Activated CD8-positive, alpha-beta memory T cell treated with anti-CD3 and anti-CD28 coated beads, Interleukin-2, amount 50 U/mL, for 4 hours (primary cell): ENCODE measurements around the gene PEPD.

Experiments used
- DNase-seq: peaks from one replicate; pipeline ENCODE4 v3.0.0-alpha.2; 2020

The PEPD gene

GRCh38 chr19:33349319-33350289 is 172.0 kb downstream of the PEPD start:
- no peak for DNase-seq

GRCh38 chr19:33348301-33349010 is 173.1 kb downstream of the PEPD start:
- DNase-seq = no peak

GRCh38 chr19:33347300-33347699 is 174.3 kb downstream of the PEPD start:
- DNase-seq = no peak

GRCh38 chr19:33346665-33347064 is 174.9 kb downstream of the PEPD start:
- DNase-seq = no peak

- no peak for DNase-seq
Measured at GRCh38 chr19:33345163-33345562, 176.4 kb downstream of the PEPD start.

- no peak for DNase-seq
Measured at GRCh38 chr19:33344573-33344925, 177.0 kb downstream of the PEPD start.

GRCh38 chr19:33343859-33344572 is 177.6 kb downstream of the PEPD start:
- DNase-seq = no peak

GRCh38 chr19:33343301-33343700 is 178.3 kb downstream of the PEPD start:
- DNase-seq = no peak

GRCh38 chr19:33340991-33341390 is 180.6 kb downstream of the PEPD start:
- no peak for DNase-seq

- no peak for DNase-seq
Measured at GRCh38 chr19:33339016-33339984, 182.3 kb downstream of the PEPD start.
